ENCODE measurements around the gene SMIM21.

Gene SMIM21

GRCh38 chr18:75439348-75439747, 11.8 kb upstream of the SMIM21 start:
- no peaks in the 10 kb centered on the region for H3K9me3 ChIP-seq (ENCODE audit: severe bottlenecking)
- no peaks in the 10 kb centered on the region for H3K36me3 ChIP-seq
- DNase-seq = no peak
- no peak overlapping the region for H3K4me3 ChIP-seq (ENCODE audit: low read depth, low read length)
- H3K27ac ChIP-seq = no peak overlapping the region
- TF ChIP-seq CTCF (IDR thresholded peaks at IDR 0.05; ENCODE audit: low read depth, low read length) = no peak
- no peaks in the 10 kb centered on the region for H3K27me3 ChIP-seq (ENCODE audit: insufficient read depth, low read depth, severe bottlenecking)

- Histone ChIP-seq H3K36me3 (no peaks in the 10 kb centered on the region), H3K27ac (no peak overlapping the region), H3K9me3 (ENCODE audit: severe bottlenecking) (no peaks in the 10 kb centered on the region), H3K27me3 (ENCODE audit: insufficient read depth, low read depth, severe bottlenecking) (no peaks in the 10 kb centered on the region), H3K4me3 (ENCODE audit: low read depth, low read length) (no peak overlapping the region)
- no peak for TF ChIP-seq CTCF (IDR thresholded peaks at IDR 0.05; ENCODE audit: low read depth, low read length)
- DNase-seq = no peak
These were observed 11.4 kb upstream of the SMIM21 start for GRCh38 chr18:75438891-75439290.

GRCh38 chr18:75437979-75438378, 10.5 kb upstream of the SMIM21 start:
- no peak for TF ChIP-seq CTCF (IDR thresholded peaks at IDR 0.05; ENCODE audit: low read depth, low read length)
- H3K9me3 ChIP-seq (ENCODE audit: severe bottlenecking) = no peaks in the 10 kb centered on the region
- DNase-seq = no peak
- H3K36me3 ChIP-seq = no peaks in the 10 kb centered on the region
- H3K27ac ChIP-seq = no peak overlapping the region
- H3K27me3 ChIP-seq (ENCODE audit: insufficient read depth, low read depth, severe bottlenecking) = no peaks in the 10 kb centered on the region
- H3K4me3 ChIP-seq (ENCODE audit: low read depth, low read length) = no peak overlapping the region

GRCh38 chr18:75433098-75433497, 5.6 kb upstream of the SMIM21 start:
- no peak for TF ChIP-seq CTCF (IDR thresholded peaks at IDR 0.05; ENCODE audit: low read depth, low read length)
- no peak for DNase-seq
- Histone ChIP-seq H3K4me3 (ENCODE audit: low read depth, low read length) (no peak overlapping the region), H3K9me3 (ENCODE audit: severe bottlenecking) (no peaks in the 10 kb centered on the region), H3K27ac (no peak overlapping the region), H3K36me3 (no peaks in the 10 kb centered on the region), H3K27me3 (ENCODE audit: insufficient read depth, low read depth, severe bottlenecking) (no peaks in the 10 kb centered on the region)

GRCh38 chr18:75429975-75430374, 2.5 kb upstream of the SMIM21 start:
- no peaks in the 10 kb centered on the region for H3K36me3 ChIP-seq
- H3K4me3 ChIP-seq (ENCODE audit: low read depth, low read length) = no peak overlapping the region
- H3K27ac ChIP-seq = no peak overlapping the region
- H3K9me3 ChIP-seq (ENCODE audit: severe bottlenecking) = no peaks in the 10 kb centered on the region
- no peaks in the 10 kb centered on the region for H3K27me3 ChIP-seq (ENCODE audit: insufficient read depth, low read depth, severe bottlenecking)
- peak; percentile 55 for DNase-seq
- TF ChIP-seq CTCF (IDR thresholded peaks at IDR 0.05; ENCODE audit: low read depth, low read length) = no peak

GRCh38 chr18:75428490-75428889, 987 bp upstream of the SMIM21 start:
- no peak for DNase-seq
- Histone ChIP-seq H3K27me3 (ENCODE audit: insufficient read depth, low read depth, severe bottlenecking) (no peaks in the 10 kb centered on the region), H3K9me3 (ENCODE audit: severe bottlenecking) (no peaks in the 10 kb centered on the region), H3K4me3 (ENCODE audit: low read depth, low read length) (no peak overlapping the region), H3K36me3 (no peaks in the 10 kb centered on the region), H3K27ac (no peak overlapping the region)
- TF ChIP-seq CTCF (IDR thresholded peaks at IDR 0.05; ENCODE audit: low read depth, low read length) = no peak
